Thyroid gland (tissue), 4 donors: ENCODE measurements around the gene HSPA1B.

ENCODE experiments used
- POLR2A ChIP-seq, 2 donors: fragments of 450-650 bp; IDR thresholded peaks; one replicate each; pipeline ENCODE4 v1.6.1; 2017; ENCODE audit warnings: antibody characterized with exemption in 2 of 2, mild to moderate bottlenecking in 2 of 2, moderate library complexity in 1 of 2
- TF ChIP-seq, protein P1 (sequence below), 6 experiments: fragments of 200-600 bp in 3 of 6; fragments of 450-650 bp in 3 of 6; sonication (generic) in 3 of 6; IDR thresholded peaks; one replicate each; pipeline ENCODE4 v1.5.1; 2016 to 2019; ENCODE audit warnings: antibody characterized with exemption in 6 of 6, mild to moderate bottlenecking in 2 of 6, inconsistent platforms in 1 of 6, moderate library complexity in 1 of 6

GRCh38 chr6:31831350-31832215, 4.0 kb downstream of the HSPA1B start:
- TF ChIP-seq, protein P1, sequence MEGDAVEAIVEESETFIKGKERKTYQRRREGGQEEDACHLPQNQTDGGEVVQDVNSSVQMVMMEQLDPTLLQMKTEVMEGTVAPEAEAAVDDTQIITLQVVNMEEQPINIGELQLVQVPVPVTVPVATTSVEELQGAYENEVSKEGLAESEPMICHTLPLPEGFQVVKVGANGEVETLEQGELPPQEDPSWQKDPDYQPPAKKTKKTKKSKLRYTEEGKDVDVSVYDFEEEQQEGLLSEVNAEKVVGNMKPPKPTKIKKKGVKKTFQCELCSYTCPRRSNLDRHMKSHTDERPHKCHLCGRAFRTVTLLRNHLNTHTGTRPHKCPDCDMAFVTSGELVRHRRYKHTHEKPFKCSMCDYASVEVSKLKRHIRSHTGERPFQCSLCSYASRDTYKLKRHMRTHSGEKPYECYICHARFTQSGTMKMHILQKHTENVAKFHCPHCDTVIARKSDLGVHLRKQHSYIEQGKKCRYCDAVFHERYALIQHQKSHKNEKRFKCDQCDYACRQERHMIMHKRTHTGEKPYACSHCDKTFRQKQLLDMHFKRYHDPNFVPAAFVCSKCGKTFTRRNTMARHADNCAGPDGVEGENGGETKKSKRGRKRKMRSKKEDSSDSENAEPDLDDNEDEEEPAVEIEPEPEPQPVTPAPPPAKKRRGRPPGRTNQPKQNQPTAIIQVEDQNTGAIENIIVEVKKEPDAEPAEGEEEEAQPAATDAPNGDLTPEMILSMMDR (IDR thresholded peaks at IDR 0.05), result no peak
- TF ChIP-seq POLR2A (IDR thresholded peaks at IDR 0.05), result no peak
